Measurements from ENCODE around the gene YTHDF1.

DNA sequence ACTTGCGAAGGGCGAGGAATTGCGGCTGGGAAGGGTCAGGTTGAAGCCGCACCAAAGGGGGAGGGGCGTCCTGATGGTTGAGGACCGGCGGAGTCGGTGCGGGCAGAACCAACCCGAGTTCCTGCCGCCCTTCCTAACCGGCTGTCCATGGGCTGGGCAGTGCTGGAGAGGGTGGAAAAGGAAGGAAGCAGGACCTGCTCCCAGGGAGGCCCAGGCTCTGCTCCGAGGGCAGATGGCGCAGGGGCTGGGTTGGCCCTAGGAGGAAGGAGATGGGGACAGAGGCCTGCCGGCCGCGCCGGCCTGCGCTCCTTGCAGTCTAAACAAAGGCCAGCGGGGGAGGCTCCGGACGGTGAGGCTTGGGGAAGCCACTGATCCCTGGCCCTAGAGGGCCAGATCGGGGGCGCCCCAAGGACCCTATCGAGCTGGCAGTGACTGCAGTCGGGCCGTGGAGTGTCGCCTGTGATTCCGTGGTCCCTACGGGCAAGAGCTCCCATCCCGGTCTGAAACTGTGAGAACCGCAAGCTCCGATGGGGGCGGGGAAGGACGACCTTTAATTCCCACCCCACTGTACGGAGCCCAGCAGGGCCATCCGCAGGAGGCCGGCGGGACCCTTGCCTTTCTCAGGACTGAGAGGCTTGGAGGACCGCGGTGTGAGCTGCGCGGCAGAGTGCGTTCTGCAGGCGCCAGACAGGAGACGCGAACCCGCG, 39.4 kb downstream of the YTHDF1 start:
- TF ChIP-seq, protein P1, sequence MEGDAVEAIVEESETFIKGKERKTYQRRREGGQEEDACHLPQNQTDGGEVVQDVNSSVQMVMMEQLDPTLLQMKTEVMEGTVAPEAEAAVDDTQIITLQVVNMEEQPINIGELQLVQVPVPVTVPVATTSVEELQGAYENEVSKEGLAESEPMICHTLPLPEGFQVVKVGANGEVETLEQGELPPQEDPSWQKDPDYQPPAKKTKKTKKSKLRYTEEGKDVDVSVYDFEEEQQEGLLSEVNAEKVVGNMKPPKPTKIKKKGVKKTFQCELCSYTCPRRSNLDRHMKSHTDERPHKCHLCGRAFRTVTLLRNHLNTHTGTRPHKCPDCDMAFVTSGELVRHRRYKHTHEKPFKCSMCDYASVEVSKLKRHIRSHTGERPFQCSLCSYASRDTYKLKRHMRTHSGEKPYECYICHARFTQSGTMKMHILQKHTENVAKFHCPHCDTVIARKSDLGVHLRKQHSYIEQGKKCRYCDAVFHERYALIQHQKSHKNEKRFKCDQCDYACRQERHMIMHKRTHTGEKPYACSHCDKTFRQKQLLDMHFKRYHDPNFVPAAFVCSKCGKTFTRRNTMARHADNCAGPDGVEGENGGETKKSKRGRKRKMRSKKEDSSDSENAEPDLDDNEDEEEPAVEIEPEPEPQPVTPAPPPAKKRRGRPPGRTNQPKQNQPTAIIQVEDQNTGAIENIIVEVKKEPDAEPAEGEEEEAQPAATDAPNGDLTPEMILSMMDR (conservative IDR thresholded peaks at IDR 0.05): no peak
- TF ChIP-seq EZH2 (IDR thresholded peaks at IDR 0.05; ENCODE audit: low read depth): no peak
